ENCODE data around the gene PLEKHG4B. TPM values are rescaled to one million over a fixed set of nuclear protein-coding genes. Genes with fewer than 3 reads are reported as not detected.
"Not testable (repeated sequence)": the region's sequence is repeated elsewhere in the genome, so short reads cannot be mapped to it uniquely, and the experiment has no call there.

The PLEKHG4B gene
- total and polyA plus RNA-seq, 4 donors: under 0.01 to 0.05 (median 0.01) TPM; not detected in 1

DNA sequence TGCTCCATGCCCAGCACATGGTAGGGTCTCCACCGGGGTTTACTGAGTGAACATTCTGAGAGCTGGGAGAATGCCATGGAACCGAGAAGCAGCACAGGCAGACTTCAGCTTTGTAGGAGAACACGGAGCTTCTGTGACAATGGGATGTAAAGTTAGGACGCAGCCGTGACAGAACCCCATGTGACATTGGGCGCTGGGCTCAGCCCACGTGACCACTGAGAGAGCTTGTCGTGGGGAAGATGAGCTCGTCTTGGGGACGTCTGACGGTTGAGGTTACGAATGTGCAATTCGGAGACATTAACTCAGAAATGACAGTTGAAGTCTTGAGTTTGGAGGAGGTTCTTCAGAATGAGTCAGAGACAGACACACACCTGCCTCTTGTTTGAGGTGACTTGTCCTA, 139.7 kb downstream of the PLEKHG4B start:
- DNase-seq (ENCODE audit: low spot score): no peak
- TF ChIP-seq JUND (IDR thresholded peaks at IDR 0.05) (no peak), FOXA1 (IDR thresholded peaks at IDR 0.05) (no peak), EGR1 (IDR thresholded peaks at IDR 0.05; ENCODE audit: low read depth in 2 of 2) (no peak), FOXA2 (IDR thresholded peaks at IDR 0.05) (no peak), NR2F2 (IDR thresholded peaks at IDR 0.05) (no peak), HNF4A (conservative IDR thresholded peaks at IDR 0.05) (no peak), SP1 (IDR thresholded peaks at IDR 0.05) (no peak), RAD21 (IDR thresholded peaks at IDR 0.05) (no peak), HNF4G (IDR thresholded peaks at IDR 0.05) (no peak), RXRA (IDR thresholded peaks at IDR 0.05) (no peak)
- TF ChIP-seq, protein P1, sequence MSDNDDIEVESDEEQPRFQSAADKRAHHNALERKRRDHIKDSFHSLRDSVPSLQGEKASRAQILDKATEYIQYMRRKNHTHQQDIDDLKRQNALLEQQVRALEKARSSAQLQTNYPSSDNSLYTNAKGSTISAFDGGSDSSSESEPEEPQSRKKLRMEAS (IDR thresholded peaks at IDR 0.05): no peak
- TF ChIP-seq, protein P2, sequence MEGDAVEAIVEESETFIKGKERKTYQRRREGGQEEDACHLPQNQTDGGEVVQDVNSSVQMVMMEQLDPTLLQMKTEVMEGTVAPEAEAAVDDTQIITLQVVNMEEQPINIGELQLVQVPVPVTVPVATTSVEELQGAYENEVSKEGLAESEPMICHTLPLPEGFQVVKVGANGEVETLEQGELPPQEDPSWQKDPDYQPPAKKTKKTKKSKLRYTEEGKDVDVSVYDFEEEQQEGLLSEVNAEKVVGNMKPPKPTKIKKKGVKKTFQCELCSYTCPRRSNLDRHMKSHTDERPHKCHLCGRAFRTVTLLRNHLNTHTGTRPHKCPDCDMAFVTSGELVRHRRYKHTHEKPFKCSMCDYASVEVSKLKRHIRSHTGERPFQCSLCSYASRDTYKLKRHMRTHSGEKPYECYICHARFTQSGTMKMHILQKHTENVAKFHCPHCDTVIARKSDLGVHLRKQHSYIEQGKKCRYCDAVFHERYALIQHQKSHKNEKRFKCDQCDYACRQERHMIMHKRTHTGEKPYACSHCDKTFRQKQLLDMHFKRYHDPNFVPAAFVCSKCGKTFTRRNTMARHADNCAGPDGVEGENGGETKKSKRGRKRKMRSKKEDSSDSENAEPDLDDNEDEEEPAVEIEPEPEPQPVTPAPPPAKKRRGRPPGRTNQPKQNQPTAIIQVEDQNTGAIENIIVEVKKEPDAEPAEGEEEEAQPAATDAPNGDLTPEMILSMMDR (IDR thresholded peaks at IDR 0.05; ENCODE audit: low read depth, low read length, missing input control): no peak
- Histone ChIP-seq H3K27ac (ENCODE audit: low read depth in 1 of 2, low read length in 2 of 2) (no peak overlapping the region), H3K9ac (ENCODE audit: low read depth in 1 of 2, low read length in 2 of 2) (no peak overlapping the region), H3K27me3 (ENCODE audit: control insufficient read depth in 4 of 4, insufficient read depth in 4 of 4, low read length in 3 of 4) (no peaks in the 10 kb centered on the region), H3K4me1 (ENCODE audit: control insufficient read depth in 4 of 4, insufficient read depth in 4 of 4, low read length in 3 of 4) (no peaks in the 10 kb centered on the region), H3K9me3 (ENCODE audit: control insufficient read depth in 4 of 4, low read length in 3 of 4) (no peaks in the 10 kb centered on the region), H3K4me3 (ENCODE audit: low read depth in 1 of 3, low read length in 3 of 3) (no peak overlapping the region), H3K36me3 (ENCODE audit: control insufficient read depth in 4 of 4, insufficient read depth in 3 of 4, low read depth in 1 of 4, low read length in 3 of 4) (peaks cover 17 to 62% (median 58%) of the 10 kb centered on the region in 4 donors)
- 92% methylated on average over 13 of the region's 13 CpGs for WGBS

DNA sequence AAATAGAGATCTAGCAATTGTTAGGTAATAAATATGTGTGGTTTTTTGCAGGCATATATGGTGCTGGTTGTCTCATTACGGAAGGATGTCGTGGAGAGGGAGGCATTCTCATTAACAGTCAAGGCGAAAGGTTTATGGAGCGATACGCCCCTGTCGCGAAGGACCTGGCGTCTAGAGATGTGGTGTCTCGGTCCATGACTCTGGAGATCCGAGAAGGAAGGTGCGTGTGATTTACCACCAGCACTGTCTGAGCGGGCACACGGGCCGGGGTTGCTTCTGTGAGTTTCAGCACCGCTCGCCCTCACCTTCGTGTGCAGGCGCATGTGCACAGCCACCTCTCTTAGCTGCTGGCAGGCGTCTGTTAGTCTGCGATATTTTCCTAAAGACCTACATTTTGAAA, 141.5 kb downstream of the PLEKHG4B start:
- WGBS: 98% methylated on average over 20 of the region's 20 CpGs
- peaks cover 12 to 58% (median 52%) of the 10 kb centered on the region in 4 donors for H3K36me3 ChIP-seq (ENCODE audit: control insufficient read depth in 4 of 4, insufficient read depth in 3 of 4, low read depth in 1 of 4, low read length in 3 of 4)
- not testable (repeated sequence) for H3K27me3 ChIP-seq (ENCODE audit: control insufficient read depth in 4 of 4, insufficient read depth in 4 of 4, low read length in 3 of 4); H3K4me1 ChIP-seq (ENCODE audit: control insufficient read depth in 4 of 4, insufficient read depth in 4 of 4, low read length in 3 of 4); DNase-seq (ENCODE audit: low spot score); H3K27ac ChIP-seq (ENCODE audit: low read depth in 1 of 2, low read length in 2 of 2); H3K9ac ChIP-seq (ENCODE audit: low read depth in 1 of 2, low read length in 2 of 2); H3K4me3 ChIP-seq (ENCODE audit: low read depth in 1 of 3, low read length in 3 of 3); H3K9me3 ChIP-seq (ENCODE audit: control insufficient read depth in 4 of 4, low read length in 3 of 4)

DNA sequence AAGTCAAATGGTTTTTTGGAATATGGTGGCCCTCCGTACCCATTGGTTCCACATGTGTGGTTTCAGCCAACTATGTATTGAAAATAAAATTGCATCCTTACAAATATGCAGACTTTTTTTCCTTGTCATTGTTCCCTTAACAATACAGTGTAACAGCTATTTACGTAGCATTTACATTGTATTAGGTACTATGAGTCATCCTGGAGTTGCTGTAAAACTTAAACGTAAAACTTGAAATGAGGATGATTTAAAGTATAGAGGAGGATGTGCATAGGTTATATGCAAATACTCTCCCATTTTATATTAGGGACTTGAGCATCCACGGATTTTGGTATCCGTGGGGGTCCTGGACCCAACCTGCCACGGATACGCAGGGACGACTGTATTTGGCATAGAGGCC, 142.5 kb downstream of the PLEKHG4B start:
- Histone ChIP-seq H3K27me3 (ENCODE audit: control insufficient read depth in 4 of 4, insufficient read depth in 4 of 4, low read length in 3 of 4) (no peaks in the 10 kb centered on the region), H3K4me1 (ENCODE audit: control insufficient read depth in 4 of 4, insufficient read depth in 4 of 4, low read length in 3 of 4) (no peaks in the 10 kb centered on the region), H3K9me3 (ENCODE audit: control insufficient read depth in 4 of 4, low read length in 3 of 4) (no peaks in the 10 kb centered on the region), H3K4me3 (ENCODE audit: low read depth in 1 of 3, low read length in 3 of 3) (no peak overlapping the region), H3K27ac (ENCODE audit: low read depth in 1 of 2, low read length in 2 of 2) (no peak overlapping the region), H3K36me3 (ENCODE audit: control insufficient read depth in 4 of 4, insufficient read depth in 3 of 4, low read depth in 1 of 4, low read length in 3 of 4) (peaks cover 10 to 51% (median 45%) of the 10 kb centered on the region in 4 donors), H3K9ac (ENCODE audit: low read depth in 1 of 2, low read length in 2 of 2) (no peak overlapping the region)
- DNase-seq (ENCODE audit: low spot score): no peak
- 95% methylated on average over 8 of the region's 8 CpGs for WGBS
- TF ChIP-seq HNF4G (IDR thresholded peaks at IDR 0.05): no peak
- TF ChIP-seq, protein P3, sequence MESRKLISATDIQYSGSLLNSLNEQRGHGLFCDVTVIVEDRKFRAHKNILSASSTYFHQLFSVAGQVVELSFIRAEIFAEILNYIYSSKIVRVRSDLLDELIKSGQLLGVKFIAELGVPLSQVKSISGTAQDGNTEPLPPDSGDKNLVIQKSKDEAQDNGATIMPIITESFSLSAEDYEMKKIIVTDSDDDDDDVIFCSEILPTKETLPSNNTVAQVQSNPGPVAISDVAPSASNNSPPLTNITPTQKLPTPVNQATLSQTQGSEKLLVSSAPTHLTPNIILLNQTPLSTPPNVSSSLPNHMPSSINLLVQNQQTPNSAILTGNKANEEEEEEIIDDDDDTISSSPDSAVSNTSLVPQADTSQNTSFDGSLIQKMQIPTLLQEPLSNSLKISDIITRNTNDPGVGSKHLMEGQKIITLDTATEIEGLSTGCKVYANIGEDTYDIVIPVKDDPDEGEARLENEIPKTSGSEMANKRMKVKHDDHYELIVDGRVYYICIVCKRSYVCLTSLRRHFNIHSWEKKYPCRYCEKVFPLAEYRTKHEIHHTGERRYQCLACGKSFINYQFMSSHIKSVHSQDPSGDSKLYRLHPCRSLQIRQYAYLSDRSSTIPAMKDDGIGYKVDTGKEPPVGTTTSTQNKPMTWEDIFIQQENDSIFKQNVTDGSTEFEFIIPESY (IDR thresholded peaks at IDR 0.05): no peak
- no peak for TF ChIP-seq FOXA2 (IDR thresholded peaks at IDR 0.05)
- no peak for TF ChIP-seq GABPA (IDR thresholded peaks at IDR 0.05 in 1 of 2, conservative IDR thresholded peaks at IDR 0.05 in 1 of 2)
- no peak for TF ChIP-seq NR2F2 (IDR thresholded peaks at IDR 0.05)
- TF ChIP-seq, protein P4, sequence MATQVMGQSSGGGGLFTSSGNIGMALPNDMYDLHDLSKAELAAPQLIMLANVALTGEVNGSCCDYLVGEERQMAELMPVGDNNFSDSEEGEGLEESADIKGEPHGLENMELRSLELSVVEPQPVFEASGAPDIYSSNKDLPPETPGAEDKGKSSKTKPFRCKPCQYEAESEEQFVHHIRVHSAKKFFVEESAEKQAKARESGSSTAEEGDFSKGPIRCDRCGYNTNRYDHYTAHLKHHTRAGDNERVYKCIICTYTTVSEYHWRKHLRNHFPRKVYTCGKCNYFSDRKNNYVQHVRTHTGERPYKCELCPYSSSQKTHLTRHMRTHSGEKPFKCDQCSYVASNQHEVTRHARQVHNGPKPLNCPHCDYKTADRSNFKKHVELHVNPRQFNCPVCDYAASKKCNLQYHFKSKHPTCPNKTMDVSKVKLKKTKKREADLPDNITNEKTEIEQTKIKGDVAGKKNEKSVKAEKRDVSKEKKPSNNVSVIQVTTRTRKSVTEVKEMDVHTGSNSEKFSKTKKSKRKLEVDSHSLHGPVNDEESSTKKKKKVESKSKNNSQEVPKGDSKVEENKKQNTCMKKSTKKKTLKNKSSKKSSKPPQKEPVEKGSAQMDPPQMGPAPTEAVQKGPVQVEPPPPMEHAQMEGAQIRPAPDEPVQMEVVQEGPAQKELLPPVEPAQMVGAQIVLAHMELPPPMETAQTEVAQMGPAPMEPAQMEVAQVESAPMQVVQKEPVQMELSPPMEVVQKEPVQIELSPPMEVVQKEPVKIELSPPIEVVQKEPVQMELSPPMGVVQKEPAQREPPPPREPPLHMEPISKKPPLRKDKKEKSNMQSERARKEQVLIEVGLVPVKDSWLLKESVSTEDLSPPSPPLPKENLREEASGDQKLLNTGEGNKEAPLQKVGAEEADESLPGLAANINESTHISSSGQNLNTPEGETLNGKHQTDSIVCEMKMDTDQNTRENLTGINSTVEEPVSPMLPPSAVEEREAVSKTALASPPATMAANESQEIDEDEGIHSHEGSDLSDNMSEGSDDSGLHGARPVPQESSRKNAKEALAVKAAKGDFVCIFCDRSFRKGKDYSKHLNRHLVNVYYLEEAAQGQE (IDR thresholded peaks at IDR 0.05): no peak
- TF ChIP-seq, protein P5, sequence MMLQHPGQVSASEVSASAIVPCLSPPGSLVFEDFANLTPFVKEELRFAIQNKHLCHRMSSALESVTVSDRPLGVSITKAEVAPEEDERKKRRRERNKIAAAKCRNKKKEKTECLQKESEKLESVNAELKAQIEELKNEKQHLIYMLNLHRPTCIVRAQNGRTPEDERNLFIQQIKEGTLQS (IDR thresholded peaks at IDR 0.05): no peak

DNA sequence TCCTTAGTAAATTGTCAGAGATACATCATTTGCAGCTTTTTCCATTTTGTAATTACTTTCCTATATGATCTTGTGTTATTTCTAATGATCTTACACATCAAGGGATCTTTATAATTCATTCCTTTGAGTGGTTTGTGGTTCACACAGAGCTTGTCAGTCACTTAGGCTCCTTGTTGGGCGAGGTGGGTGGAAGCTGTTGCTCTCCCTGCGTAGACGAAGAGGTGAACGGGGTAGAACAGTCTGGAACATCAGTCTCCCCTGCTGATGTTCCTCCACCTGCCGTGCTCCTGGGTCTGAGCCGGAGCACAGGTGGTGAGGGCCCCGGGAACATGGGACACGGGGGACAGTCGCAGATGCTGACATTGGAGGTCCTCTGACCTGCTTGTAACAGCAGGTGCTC, 143.6 kb downstream of the PLEKHG4B start:
- not testable (repeated sequence) for H3K27me3 ChIP-seq (ENCODE audit: control insufficient read depth in 4 of 4, insufficient read depth in 4 of 4, low read length in 3 of 4); H3K27ac ChIP-seq (ENCODE audit: low read depth in 1 of 2, low read length in 2 of 2); H3K9me3 ChIP-seq (ENCODE audit: control insufficient read depth in 4 of 4, low read length in 3 of 4); H3K9ac ChIP-seq (ENCODE audit: low read depth in 1 of 2, low read length in 2 of 2); DNase-seq (ENCODE audit: low spot score); H3K4me3 ChIP-seq (ENCODE audit: low read depth in 1 of 3, low read length in 3 of 3); H3K4me1 ChIP-seq (ENCODE audit: control insufficient read depth in 4 of 4, insufficient read depth in 4 of 4, low read length in 3 of 4)
- WGBS: 98% methylated on average over 7 of the region's 9 CpGs
- peaks cover 10 to 50% (median 45%) of the 10 kb centered on the region in 4 donors for H3K36me3 ChIP-seq (ENCODE audit: control insufficient read depth in 4 of 4, insufficient read depth in 3 of 4, low read depth in 1 of 4, low read length in 3 of 4)
